Jurkat, Clone E6-1 (cell line): Measurements from ENCODE around the gene PPP1R18.
"Not testable (repeated sequence)": the region's sequence is repeated elsewhere in the genome, so short reads cannot be mapped to it uniquely, and the experiment has no call there.

Source experiments
- DNase-seq: peaks from one replicate; pipeline ENCODE4 v3.0.0-alpha.2; 2011; ENCODE audit warnings: low read depth, low spot score
- H3K4me3 ChIP-seq: 2 replicates; pipeline ENCODE4 v1.5.1; 2011; ENCODE audit warnings: mild to moderate bottlenecking, low read length, control low read depth, moderate library complexity

PPP1R18 gene

DNA sequence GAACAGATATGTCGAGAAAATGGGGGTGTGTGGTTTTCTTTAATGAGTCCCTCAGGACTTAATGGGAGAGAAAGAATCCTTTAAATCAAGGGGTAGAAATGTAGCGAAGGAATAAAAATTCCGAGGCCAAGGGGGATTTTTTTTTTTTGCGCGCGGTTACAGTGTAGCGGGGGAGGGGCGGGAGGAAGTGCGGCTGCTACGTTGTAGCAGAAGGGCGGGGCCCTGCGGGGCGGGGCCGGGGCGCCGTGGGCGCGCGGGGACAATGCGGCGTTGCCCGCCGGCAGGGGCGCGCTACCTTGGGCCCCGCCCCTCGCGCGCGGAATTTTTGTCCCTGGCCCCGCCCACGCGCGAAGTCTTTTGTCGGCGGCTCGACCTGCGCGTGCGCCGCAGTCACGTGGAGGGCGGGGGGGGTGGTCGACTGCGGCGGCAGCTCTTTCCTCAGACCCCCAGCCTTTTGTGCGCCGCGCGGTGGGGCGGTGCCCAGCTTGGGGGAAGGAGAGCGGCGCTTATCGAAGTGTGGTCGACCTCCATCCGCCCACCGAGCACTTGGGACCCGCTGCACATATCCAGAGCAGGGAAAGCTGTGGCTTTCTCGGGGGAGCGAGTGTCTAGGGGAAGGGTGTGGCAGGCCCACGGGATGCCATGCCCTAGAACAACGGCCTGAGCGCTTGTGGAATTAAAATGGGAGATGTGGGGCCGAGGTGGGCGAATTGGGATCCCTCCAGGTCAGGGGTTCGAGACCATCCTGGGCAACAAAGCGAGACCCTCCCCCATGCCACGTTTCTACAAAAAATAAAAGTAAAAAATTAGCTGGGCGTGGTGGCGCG is 35.0 kb upstream of the PPP1R18 start:
- DNase-seq: peak; percentile 85
- peak overlapping the region; percentile 98 for H3K4me3 ChIP-seq

DNA sequence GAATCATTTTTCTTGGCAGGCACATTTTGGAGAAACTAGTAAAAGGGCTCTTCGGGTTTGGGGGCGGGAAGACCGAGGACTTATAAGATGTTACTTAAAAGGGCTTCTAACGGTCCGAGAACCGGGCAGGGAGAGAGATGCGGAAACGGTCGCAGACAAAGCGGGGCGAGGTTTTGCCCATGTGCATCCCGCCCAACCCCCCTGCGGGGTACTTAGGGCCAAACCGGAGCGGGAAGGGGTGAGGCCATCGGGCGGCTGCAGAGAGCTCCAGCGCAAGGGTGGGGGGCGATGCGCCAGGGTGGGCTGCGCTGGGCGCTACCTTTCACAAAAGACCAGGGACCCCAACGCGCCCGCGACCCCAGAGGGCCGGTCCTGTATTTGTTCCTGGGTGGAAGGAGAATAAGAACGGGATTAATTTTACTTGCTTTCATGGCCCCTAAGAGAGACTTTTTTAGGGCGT is 34.3 kb upstream of the PPP1R18 start:
- peak overlapping the region; percentile 98 for H3K4me3 ChIP-seq
- no peak for DNase-seq

DNA sequence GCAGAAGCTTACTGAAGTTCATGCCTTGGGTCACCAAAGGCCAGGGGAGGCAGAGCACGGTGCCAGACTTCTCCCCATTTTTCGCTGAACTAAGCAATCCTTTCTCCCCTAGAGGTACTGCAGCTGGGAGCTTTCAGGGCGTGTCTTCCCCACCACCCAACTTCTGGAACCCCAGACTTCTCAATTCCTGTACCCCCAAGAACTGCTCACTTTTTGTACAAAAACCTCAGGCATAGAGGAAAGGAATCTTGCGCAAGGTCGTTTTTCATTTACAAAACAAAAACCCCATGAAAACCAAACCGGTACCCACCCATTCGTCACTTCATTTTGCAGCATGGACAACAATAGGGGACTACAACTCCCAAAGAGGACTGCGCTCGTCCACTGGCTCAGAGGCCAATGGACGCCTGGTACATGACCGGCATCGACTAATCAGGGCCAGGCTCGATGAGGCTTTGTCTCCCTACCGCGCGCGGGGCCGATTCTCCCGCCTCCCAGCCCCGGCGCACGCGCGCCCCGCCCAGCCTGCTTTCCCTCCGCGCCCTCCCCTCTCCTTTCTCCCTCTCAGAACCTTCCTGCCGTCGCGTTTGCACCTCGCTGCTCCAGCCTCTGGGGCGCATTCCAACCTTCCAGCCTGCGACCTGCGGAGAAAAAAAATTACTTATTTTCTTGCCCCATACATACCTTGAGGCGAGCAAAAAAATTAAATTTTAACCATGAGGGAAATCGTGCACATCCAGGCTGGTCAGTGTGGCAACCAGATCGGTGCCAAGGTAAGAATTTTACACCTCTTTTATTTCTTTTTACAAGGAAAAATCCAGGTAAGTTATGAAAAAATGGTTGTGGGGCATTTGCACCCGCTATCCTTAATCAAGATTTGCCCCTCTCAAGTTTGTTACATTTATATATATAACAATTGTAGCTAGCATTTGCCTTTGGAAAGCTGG is 33.6 kb upstream of the PPP1R18 start, which contains the start of gene TUBB:
Gene TUBB, plus strand, starts transcription at position 562 of the 947 bp plus-strand sequence. Its CDS starts 155 bp downstream, at position 717.
- peak; percentile 99 for DNase-seq
- H3K4me3 ChIP-seq: peak within 1 kb of the TSS; percentile 98

DNA sequence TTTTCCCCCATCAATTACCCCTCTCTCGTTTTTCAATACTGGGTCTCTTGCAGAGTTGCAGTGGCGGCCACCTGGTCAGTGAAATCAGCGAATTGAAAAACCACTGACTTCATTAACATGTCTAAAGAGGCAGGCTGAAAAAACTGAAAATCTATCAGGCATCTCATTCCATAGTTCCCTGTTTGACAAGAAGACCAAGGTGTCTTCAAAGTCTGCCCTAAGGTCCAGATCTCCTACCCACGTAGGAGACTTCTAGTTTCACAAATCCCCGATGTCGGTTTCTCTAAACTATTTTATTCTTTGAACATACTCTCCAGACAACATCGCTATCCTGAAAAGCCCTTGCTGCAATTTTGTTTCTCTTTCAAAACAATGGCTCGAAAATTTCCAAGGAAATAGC is 32.9 kb upstream of the PPP1R18 start:
- no peak for DNase-seq
- H3K4me3 ChIP-seq: peak overlapping the region; percentile 98

DNA sequence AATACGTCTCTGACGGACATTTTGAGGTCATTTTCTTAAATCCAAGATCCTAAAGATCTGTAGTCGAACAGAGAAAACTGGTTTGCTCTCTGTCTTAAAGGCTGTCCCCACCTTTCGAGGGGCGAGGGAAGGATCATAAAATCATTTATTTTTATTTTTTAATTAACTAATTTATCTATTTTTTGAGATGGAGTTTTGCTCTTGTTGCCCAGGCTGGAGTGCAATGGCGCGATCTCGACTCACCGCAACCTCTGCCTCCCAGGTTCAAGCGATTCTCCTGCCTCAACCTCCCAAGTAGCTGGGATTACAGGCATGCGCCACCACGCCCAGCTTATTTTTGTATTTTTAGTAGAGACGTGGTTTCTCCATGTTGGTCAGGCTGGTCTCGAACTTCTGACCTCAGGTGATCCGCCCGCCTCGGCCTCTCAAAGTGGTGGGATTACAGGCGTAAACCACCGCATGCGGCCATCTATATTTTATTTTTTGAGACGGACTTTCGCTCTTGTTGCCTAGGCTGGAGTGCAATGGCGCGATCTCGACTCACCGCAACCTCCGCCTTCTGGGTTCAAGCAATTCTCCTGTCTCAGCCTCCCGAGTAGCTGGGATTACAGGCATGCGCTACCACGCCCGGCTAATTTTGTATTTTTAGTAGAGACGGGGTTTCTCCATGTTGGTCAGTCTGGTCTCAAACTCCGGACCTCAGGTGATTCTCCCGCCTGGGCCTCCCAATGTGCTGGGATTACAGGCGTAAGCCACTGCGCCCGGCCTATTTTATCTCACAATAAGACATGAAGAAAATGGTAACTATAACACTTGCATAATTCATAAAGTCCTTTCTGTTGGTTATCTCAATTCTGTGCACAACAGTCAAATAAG is 31.6 kb upstream of the PPP1R18 start:
- not testable (repeated sequence) for DNase-seq
- peak overlapping the region; percentile 73 for H3K4me3 ChIP-seq

DNA sequence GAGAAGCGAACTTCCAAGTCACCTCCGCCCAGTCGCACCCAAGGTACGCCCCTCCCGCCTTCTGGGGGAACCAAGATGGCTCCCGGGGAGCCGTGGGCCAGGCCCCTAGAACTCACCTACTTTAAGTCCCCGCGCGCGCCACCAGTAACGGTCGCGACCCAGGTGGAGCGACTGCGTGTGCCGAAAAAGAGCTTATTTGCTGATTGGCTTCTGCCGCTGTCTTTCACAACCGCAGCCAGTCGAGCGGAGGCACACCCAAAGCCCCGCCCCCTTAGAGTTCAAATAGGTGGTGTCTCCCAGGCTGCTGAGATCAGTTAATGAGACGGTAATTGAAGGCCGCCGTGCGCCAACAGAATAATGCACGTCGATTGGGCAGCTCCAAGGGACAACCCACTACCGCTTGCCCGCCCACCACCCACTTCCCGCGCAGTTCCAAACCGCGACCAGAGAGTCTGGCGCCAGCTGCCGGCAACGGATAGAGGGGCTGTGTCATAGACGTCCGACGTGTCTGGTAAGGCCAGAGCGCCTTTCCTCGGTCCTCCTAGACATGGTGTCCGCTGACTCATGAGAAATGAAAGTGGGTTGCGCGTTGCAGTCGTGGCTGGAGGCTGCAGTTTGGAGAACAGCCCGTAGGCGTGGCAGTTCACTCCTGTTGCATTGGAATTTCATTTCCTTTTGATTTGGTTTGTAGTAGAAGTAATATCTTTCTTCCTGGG is 30.8 kb upstream of the PPP1R18 start, which contains the start of gene MDC1:
Gene MDC1, minus strand, starts transcription at position 153 of the 716 bp plus-strand sequence. CDS start 2,106 bp downstream, outside the sequence.
- peak; percentile 100 for DNase-seq
- H3K4me3 ChIP-seq: peak within 1 kb of the TSS; percentile 74

DNA sequence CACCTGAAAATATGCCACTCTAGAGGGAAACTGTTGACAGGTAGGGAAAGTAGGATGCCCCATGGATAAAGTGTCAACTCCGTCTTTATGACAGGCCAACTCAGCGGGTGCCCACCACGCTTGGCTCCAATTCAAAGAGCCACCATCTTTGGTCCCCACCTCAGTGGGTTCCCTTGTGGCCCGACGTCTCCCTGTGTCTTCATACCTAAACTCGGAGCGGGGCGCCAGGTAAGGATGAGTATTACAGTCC is 30.4 kb upstream of the PPP1R18 start:
- DNase-seq: no peak
- H3K4me3 ChIP-seq: peak overlapping the region; percentile 74

DNA sequence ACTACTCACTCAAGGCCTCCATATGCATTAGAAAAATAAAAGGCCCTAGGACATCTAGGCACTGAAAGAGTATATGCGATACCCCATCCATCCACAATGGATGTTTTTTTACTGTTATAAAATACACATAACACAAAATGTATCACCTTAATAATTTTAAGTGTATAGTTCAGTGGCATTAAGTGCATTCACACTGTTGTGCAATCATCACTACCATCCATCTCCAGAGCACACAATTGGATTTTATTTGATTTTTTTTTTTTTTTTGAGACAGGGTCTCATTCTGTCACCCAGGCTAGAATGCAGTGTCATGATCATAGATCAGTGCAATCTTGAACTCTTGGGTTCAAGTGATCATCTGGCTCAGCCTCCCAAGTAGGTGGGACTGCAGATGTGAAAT is 27.8 kb upstream of the PPP1R18 start:
- no peak for DNase-seq
- no peak overlapping the region for H3K4me3 ChIP-seq

DNA sequence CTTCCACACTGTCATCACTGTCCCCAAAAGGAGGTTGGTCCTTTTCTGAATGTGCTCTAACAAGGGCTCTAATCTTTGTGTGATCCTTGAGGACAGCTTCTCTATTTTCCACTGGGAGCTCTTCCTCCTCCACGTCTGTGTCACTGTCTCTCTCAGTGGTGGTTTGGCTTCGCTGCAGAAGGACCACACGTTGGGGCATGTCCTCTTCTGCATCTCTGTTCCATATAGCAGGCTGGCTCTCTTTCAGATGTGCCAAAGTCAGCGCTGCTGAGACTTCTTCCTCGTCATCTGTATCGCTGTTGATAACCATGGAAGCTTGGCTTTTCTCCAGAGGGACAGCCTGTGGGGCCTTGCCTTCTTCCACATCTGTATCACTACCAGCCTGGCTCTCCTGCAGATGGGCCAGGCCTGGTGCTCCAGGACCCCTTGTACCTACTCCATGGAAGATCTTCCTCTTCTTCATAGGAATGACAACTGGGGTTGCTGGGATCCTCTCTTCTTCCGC is 26.0 kb upstream of the PPP1R18 start:
- no peak overlapping the region for H3K4me3 ChIP-seq
- DNase-seq: no peak

DNA sequence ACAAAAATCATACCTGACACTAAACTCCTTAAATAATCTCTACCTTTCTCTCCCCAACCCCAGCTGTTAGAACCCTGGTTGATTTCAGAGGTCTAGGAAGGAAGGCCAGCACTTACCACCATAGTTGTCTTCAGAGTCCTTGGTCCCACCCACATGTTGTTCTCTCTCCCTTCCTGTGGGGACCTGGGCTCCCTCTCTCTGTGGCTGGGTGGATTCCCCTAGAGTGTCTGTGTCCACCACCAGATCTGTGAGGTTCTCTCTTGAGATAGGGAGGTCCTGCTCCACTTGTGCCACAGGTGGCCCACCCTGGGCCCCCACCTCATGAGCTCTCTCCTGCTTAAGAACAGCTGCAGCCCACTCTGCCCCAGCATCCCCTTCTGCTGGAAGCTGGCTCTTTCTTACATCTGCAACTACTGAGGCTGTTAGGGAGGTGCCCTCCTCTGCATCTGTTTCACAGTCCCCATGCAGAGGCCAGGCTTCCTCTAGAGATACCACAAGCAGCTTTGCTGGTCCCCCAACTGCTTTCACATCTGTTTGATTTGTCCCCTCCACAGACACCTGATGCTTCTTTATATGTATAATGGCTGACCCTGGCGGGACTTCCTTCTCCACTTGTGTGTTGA is 25.4 kb upstream of the PPP1R18 start:
- DNase-seq: peak; percentile 74

DNA sequence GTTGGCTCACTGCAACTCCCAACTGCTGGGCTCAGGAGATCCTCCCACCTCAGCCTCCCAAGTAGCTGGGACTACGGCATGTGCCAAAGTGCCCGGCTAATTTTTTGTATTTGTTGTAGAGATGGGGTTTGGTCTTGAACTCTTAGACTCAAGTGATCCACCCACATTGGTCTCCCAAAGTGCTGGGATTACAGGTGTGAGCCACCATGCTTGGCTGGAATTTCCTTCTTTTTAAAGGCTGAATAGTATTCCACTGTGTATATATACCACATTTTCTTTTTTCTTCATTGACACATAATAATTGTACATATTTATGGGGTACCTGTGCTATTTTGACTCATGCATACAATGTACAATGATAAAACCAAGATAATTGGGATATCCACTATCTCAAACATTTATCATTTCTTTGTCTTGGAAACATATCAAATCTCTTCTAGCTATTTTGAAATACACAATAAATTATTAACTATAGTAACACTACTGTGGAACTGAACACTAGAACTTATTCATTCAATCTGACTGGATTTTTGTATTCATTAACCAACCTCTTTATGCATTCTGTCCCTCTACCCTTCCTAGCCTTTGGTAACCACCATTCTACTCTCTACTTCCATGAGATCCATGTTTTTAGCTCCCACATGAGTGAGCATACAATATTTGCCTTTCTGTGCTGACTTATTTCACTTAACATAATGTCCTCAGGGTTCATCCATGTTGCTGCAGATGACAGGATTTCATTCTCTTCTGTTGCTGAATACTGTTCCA is 22.8 kb upstream of the PPP1R18 start:
- DNase-seq: no peak
- H3K4me3 ChIP-seq: no peak overlapping the region

More for the DNA sequence above, 25.4 kb upstream of the PPP1R18 start:
- no peak overlapping the region for H3K4me3 ChIP-seq

DNA sequence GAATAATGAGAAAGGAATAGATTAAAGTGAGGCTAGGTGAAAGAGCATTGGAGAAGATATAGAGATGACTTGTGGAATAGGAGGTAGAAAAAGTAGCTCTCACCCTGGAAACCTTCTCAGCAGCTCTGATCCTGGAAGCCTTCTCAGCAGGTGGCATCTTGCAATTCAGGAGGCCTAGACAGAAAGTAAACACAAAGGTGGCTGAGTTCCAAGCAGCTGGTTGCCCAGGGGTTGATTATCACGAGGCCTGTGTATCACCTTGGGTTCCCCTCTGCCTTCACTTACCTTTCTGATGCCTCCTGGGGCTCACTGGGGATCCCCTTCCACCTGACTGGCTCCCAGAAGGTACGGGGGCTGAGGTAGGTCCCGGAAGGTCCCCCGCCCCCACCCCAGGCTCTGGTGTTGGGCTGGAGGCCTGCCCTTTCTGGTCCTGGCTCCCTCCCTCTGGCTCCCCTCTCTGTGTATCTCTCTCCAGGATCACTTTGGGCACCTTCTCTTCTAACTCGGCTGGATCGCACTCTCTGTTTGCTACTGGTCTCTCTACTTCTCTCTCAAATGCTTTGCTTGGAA is 20.9 kb upstream of the PPP1R18 start:
- no peak for DNase-seq
- H3K4me3 ChIP-seq: no peak overlapping the region

DNA sequence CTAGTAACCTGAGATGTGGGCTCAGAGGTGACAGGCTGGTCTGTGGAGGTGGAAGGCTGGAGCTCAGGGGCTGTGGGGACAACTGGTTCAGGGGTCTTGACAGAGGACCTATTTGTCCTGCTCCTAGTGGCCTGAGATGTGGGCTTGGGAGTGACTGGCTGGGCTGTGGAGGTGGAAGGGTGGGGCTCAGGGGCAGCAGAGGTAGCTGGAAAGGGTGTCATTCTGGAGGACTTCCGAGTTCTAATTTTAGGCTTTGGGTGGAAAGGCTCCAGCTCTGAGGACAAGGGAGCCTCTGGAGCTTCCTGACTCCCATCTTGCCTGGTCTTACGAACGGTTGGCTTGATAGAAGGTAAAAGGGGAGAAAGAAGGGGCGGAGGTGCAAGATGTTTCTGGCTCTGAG is 19.2 kb upstream of the PPP1R18 start:
- no peak for DNase-seq
- no peak overlapping the region for H3K4me3 ChIP-seq

DNA sequence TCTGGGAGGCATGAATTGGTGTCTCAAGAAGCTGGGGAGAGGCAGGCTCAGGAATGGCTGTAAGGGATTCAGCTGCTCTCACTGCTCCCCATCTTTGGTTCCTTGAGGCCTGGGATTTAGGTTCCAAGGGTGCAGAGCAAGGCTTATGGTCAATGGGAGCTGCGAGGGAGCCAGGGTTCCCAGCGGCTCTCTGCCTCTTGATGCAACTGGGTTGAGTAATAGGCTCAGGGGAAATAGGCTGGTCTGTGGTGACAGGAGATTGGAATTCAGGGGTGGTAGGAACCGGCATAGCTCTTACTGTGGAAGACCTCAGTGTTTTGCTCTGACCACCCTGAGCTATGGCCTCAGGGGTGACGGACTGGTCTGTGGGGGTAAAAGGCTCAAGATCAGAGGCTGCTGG is 17.4 kb upstream of the PPP1R18 start:
- no peak for DNase-seq
- H3K4me3 ChIP-seq: no peak overlapping the region

DNA sequence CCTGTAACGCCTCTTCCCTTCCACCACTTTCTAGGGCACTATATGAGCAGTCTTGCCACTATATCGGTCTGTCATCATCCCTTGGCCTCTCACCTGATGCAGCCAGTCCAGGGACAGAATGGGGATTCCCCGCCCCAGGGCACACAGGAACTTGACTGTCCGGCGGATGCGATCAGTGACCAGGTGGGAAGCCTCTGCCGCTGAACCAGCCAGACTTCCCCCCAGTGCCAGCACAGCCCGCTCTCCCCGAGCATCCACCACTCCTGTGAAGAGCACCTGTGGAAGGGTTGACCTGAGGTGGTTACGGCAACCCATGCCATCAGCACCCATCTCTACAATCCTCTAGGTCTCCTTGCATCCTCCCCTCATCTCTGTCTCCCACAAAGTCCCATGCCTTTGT is 16.6 kb upstream of the PPP1R18 start:
- no peak for DNase-seq
- no peak overlapping the region for H3K4me3 ChIP-seq

DNA sequence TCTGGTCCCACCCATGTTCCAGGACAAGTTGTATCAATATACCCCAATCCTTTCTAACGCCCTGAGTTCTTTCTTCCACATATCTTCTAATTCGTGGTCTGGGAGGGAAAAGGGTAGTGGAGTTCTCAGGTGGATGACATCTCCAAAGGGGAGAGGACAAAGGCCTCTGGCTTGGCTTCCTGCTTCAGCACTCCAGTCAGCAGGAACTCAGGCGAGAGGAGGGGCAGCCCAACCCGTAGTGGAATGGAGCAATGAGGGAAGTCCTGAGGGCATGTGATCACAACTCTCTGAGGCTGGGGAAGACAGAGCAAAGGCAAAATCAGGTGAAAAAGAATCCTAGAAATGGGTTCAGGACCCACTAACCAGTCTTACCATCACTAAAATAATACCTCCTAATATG is 13.9 kb upstream of the PPP1R18 start:
- H3K4me3 ChIP-seq: no peak overlapping the region
- no peak for DNase-seq

DNA sequence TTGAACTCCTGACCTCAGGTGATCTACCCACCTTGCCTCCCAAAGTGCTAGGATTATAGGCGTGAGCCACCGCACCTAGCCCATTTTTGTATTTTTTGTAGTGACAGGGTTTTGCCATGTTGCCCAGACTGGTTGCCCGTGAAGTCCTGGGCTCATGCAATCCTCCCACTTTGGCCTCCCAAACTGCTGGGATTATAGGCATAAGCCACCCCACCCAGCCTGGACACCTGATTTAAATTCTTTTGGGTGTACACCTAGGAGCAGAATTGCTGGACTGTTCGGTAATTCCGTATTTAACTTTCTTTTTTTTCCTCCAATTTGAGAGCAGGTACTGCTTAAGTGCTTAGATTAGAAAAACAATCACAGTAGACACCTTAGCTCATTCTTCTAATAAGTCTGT is 10.0 kb upstream of the PPP1R18 start:
- no peak for DNase-seq
- H3K4me3 ChIP-seq: no peak overlapping the region
